GM08714 (cell line): ENCODE data around the gene ATG2A.
"Not testable (repeated sequence)": the region's sequence is repeated elsewhere in the genome, so short reads cannot be mapped to it uniquely, and the experiment has no call there.

Experiments used
- H3K4me3 ChIP-seq: fragments of 200-500 bp; sonication (Bioruptor generic); 2 replicates; pipeline ENCODE4 v1.5.1; 2014; ENCODE audit warnings: mild to moderate bottlenecking, low read length, inconsistent platforms
- ZNF274 ChIP-seq: IDR thresholded peaks from 2 replicates; pipeline ENCODE4 v1.6.1; 2012; ENCODE audit warnings: mild to moderate bottlenecking, low read depth, low read length

Gene ATG2A

DNA sequence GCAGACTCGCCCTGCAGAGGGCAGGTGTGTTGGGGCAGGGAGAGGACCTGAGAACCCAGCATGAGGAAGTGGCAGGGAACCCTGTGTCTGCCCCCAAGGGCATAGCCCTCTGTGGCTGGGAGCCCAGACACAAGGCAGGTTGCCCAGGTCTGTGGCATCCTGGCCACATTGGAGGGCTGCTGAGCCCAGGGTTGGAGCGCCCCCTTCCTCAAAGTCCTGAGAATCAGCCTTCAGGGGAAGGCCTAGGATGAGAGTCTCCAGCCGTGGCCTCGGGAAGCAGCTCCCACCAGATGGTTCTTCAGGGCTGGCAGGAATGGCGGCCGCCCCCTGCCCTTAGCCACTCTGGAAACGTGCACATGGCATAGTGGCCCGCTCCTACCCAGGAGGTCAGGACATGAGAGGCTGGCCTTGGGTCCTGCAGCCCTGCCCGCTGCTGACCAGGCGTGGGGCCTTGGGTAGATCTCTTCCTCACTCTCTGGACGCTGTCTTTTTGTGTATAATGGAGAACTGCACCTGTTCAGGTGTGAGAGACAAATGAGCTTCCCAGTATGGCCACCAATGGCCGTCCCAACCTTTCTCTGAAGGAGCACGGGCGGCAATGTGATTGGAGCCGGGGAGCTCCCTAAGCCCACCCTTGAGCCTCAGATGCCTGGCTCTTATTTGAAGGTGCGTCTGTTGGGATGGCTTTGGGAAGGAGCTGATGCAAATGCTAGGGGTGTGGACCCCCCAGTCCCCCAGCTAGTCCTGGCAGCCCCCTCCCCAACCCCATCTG is 68.0 kb downstream of the ATG2A start:
- no peak for TF ChIP-seq ZNF274

DNA sequence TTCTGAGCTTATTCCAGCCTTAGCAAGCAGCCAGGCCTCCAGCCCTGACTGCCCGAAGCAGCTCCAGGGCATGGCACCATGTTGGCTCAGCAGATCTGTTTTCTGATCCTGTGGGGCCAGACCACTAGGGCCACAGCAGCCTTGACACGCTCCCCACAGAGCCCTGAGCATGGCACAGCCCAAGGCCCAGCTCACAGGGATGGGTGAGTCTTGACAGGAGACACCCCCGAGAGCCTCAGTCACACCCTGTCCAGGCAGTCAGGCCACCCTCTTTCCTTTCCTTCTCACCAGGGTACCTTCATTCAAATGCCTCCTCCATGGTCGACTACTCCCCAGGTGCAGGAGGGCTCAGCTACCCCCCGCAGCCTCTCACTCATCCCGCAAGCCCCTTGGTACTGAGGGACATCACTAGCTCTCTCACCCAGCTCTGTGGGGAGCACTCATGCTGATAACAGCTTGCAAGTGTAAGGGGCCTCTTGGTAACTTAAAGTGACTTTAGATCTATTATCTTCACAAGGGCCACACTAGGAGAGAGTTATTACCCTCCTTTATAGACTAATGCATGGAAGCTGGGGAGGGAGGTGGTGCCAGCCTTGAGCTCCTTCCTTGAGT is 68.7 kb downstream of the ATG2A start:
- H3K4me3 ChIP-seq: no peak overlapping the region

More for the DNA sequence above, 68.0 kb downstream of the ATG2A start:
- H3K4me3 ChIP-seq: no peak overlapping the region

DNA sequence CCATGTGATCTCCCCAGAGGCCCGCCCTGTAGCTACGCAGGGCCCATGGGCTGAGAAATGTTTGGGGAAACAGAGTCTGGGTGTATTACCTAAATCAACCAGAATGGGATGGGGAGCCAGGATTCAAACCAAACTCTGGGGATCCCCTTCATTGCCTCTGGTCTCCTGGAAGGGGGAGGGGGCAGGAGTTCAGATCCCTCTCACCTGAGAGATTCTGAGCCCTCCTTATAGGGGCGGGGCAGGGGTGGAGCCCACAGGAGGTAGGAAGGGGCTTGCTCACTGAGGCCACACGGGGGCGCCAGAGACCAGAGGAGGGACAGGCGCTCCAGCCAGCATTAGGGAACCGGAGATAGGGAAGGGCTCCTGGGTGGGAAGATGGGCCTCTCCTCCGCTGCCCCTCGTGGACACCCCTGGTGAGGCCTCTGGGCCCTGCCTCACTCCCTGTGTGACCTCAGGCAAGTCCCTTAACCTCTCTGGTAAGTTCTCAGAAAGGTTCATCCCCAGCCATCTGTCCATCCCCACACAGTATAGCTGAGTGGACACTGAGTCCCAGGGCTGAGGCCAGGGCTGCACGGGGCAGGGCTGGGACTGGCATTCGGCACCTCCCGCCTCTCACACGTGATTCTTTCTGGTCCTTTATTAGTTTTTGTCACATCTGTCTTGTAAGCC is 69.9 kb downstream of the ATG2A start:
- TF ChIP-seq ZNF274: no peak
- no peak overlapping the region for H3K4me3 ChIP-seq

More for the DNA sequence above, 68.7 kb downstream of the ATG2A start:
- TF ChIP-seq ZNF274: no peak

GRCh38 chr11:64845776-64846129 is 71.3 kb downstream of the ATG2A start:
- H3K4me3 ChIP-seq: not testable (repeated sequence)

DNA sequence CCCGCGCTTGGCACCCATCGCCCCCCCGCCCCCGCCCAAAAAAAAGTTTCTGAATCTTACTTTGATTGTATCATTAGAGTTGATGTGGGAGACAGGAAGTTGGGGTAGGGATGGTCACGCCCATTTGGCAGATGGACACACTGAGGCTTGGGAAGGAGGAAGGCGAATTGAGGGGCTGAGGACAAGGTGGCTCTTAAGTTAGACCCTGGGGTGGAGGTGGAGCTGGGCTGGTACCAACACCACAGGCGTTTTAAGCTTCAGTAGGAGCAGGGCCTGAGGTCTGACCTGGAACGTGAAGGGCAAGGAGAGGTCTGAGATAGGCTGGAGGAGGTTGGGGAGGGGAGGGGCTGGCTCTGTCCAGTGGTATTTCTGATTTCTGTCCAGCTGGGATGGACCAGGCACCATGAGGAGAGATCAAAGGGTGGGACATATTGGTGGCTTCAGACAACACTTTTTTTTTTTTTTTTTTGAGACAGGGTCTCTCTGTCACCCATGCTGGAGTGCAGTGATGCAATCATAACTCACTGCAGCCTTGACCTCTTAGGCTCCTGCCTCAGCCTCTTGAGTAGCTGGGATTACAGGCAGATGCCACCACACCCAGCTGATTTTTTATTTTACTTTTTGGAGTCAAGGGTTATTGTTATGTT is 71.8 kb downstream of the ATG2A start:
- no peak overlapping the region; the same call in 1 of the 2 replicates for H3K4me3 ChIP-seq
- no peak for TF ChIP-seq ZNF274
